Heart right ventricle (tissue), 16 donors: Measurements from ENCODE around the gene TBX5. TPM values are rescaled to one million over a fixed set of nuclear protein-coding genes. Genes with fewer than 3 reads are reported as not detected.

Experiments used
- ATAC-seq, 8 donors: fragments of 200-7000 bp; cut with Tn5 transposase; one replicate each; pipeline ENCODE4 v1.9.1; 2020; ENCODE audit warnings: mild to moderate bottlenecking in 8 of 8, moderate library complexity in 8 of 8, moderate number of reproducible peaks in 1 of 8
- DNase-seq, 2 donors: peaks; one replicate each; pipeline ENCODE4 v3.0.0-alpha.2; 2020
- H3K27ac ChIP-seq, 10 donors: fragments of 200-600 bp; sonication (generic) in 2 of 10; one replicate each; pipeline versions ENCODE4 v1.5.0 to v1.8.0; 2020 to 2022; ENCODE audit warnings: mild to moderate bottlenecking in 3 of 10
- H3K27me3 ChIP-seq, 7 donors: fragments of 200-600 bp; one replicate each; pipeline ENCODE4 v1.8.0; 2021 to 2022; ENCODE audit warnings: mild to moderate bottlenecking in 2 of 7
- H3K36me3 ChIP-seq, 9 donors: fragments of 200-600 bp; sonication (generic) in 1 of 9; one replicate each; pipeline versions ENCODE4 v1.5.0 to v1.8.0; 2020 to 2022; ENCODE audit warnings: mild to moderate bottlenecking in 2 of 9
- H3K4me1 ChIP-seq, 9 donors: fragments of 200-600 bp; sonication (generic) in 1 of 9; one replicate each; pipeline versions ENCODE4 v1.5.0 to v1.8.0; 2020 to 2022; ENCODE audit warnings: mild to moderate bottlenecking in 4 of 9
- H3K4me3 ChIP-seq, 10 donors: fragments of 200-600 bp; sonication (generic) in 2 of 10; one replicate each; pipeline versions ENCODE4 v1.5.0 to v1.8.0; 2020 to 2022; ENCODE audit warnings: mild to moderate bottlenecking in 7 of 10, moderate library complexity in 2 of 10
- H3K9me3 ChIP-seq, 11 donors: fragments of 200-600 bp in 10 of 11; sonication (generic) in 2 of 11; one replicate each; pipeline versions ENCODE4 v1.5.0 to v1.8.0; 2013 to 2022; ENCODE audit warnings: mild to moderate bottlenecking in 2 of 11, control low read depth in 1 of 11, moderate library complexity in 1 of 11
- CTCF ChIP-seq, 9 donors: fragments of 200-600 bp; sonication (generic) in 2 of 9; IDR thresholded peaks; one replicate each; pipeline versions ENCODE4 v1.5.0 to v1.8.0; 2021 to 2022; ENCODE audit warnings: antibody characterized with exemption in 9 of 9, mild to moderate bottlenecking in 5 of 9, moderate library complexity in 1 of 9
- WGBS, 2 donors: extraction: QIAGEN DNeasy Blood & Tissue Kit; methylation state at CpG; one replicate each; pipeline ENCODE4 v1.1.7; 2013; ENCODE audit warnings: inconsistent platforms in 1 of 2; 5-methylcytosine and 5-hydroxymethylcytosine counted together
- intact Hi-C, 10 donors: fragments of 100-400 bp; cut with DNase I; formaldehyde crosslinking; loops; one replicate each; pipeline versions ENCODE4 v1.11.1 to v1.14.2; 2022
- polyA plus RNA-seq, 2 donors: library from polyadenylated mRNA; stranded (reverse); fragments of 200-250 nt; gene quantifications; one replicate each; pipeline ENCODE4 v1.2.3, GENCODE V29; 2013
- total RNA-seq, 10 donors: library from RNA; stranded (reverse); fragmentation: NEBNext Ultra II Directional in 3 of 10; extraction: Animal tissue kit (Norgen Biotek cat#: 25700) in 3 of 10; gene quantifications; one replicate each; pipeline versions ENCODE4 v1.2.1 to v1.2.4, GENCODE V29; 2021 to 2023
- donor health status: Arrhythmogenic right ventricular cardiomyopathy.
- donor health status: ischemic (EF 13 %, LVEDD 7.1; RV severe dilation, severe dysfunction).
- donor health status: healthy with polysubstance abuse.
- donor health status: DM: no; HTN: yes; CAD: no.
- donor health status: DM: no; HTN: no; CAD: no.
- donor health status: ischemic (EF 25% LVEDD 6.9; RV normal size, moderate dysfunction).
- donor health status: ischemic (EF 25% LVEDD 5.7; RV mildly dilated, moderate dysfunction).
- donor health status: healthy.
- donor health status: DM: yes; HTN: yes; CAD: no.
- donor health status: Ischemic cardiomyopathy.
- donor health status: ischemic (EF 35%, LVEDD 5.7; RV mildly dilated, moderate dysfunction).
- donor health status: nonischemic (EF 11% LVEDD 7.7; RV severe dilation, severe dysfunction).
- donor health status: DM: yes; HTN: yes; CAD: no.
- donor health status: PGD.
- donor health status: ischemic (EF 29% LVEDD 5.4; RV normal size, mild dysfunction).
- donor health status: nonischemic (EF 23%, LVEDD 6.1; RV moderate dilation, normal function).

Gene TBX5
- total and polyA plus RNA-seq, 12 donors: 4.0 to 70.1 (median 51.4) TPM

- no peaks in the 10 kb centered on the region for H3K27me3 ChIP-seq
- no peak overlapping the region for H3K27ac ChIP-seq
- ATAC-seq (peak in 5 of 8 donors; percentile 31 to 72 (median 43)), DNase-seq (no peak)
- WGBS, 2 donors: 68% methylated on average over 8 of the region's 8 CpGs
- peaks cover 0 to 8% (median 0%) of the 10 kb centered on the region in 11 donors for H3K9me3 ChIP-seq
- no peak overlapping the region for H3K4me3 ChIP-seq
- H3K36me3 ChIP-seq: no peaks in the 10 kb centered on the region
- peaks cover 0 to 5% (median 0%) of the 10 kb centered on the region in 9 donors for H3K4me1 ChIP-seq
- no peak for TF ChIP-seq CTCF (IDR thresholded peaks at IDR 0.05)
- intact Hi-C loops: no loop called here
Measured at GRCh38 chr12:114320968-114321367, 85.0 kb downstream of the TBX5 start.

GRCh38 chr12:114320101-114320500 is 85.8 kb downstream of the TBX5 start:
- no peak overlapping the region for H3K27ac ChIP-seq
- H3K4me3 ChIP-seq: no peak overlapping the region
- H3K27me3 ChIP-seq: no peaks in the 10 kb centered on the region
- no peak for ATAC-seq
- H3K9me3 ChIP-seq: peaks cover 0 to 8% (median 0%) of the 10 kb centered on the region in 11 donors
- DNase-seq: no peak
- no peaks in the 10 kb centered on the region for H3K36me3 ChIP-seq
- WGBS, 2 donors: 71 to 76% methylated on average over 9 of the region's 9 CpGs
- TF ChIP-seq CTCF (IDR thresholded peaks at IDR 0.05): no peak
- peaks cover 0 to 11% (median 2%) of the 10 kb centered on the region in 9 donors for H3K4me1 ChIP-seq
- intact Hi-C loops: no loop called here

- peaks cover 0 to 8% (median 0%) of the 10 kb centered on the region in 11 donors for H3K9me3 ChIP-seq
- no peak overlapping the region for H3K27ac ChIP-seq
- ATAC-seq: peak in 5 of 8 donors; percentile 14 to 55 (median 46)
- no peaks in the 10 kb centered on the region for H3K36me3 ChIP-seq
- TF ChIP-seq CTCF (IDR thresholded peaks at IDR 0.05): no peak
- WGBS, 2 donors: 47 to 57% methylated on average over 11 of the region's 11 CpGs
- no peak overlapping the region for H3K4me3 ChIP-seq
- intact Hi-C loops: no loop called here
- DNase-seq: peak; percentile 10
- peaks cover 0 to 11% (median 2%) of the 10 kb centered on the region in 9 donors for H3K4me1 ChIP-seq
- no peaks in the 10 kb centered on the region for H3K27me3 ChIP-seq
Measured at GRCh38 chr12:114319422-114319821, 86.5 kb downstream of the TBX5 start.

- H3K4me1 ChIP-seq: peaks cover 0 to 11% (median 2%) of the 10 kb centered on the region in 9 donors
- no peak overlapping the region for H3K4me3 ChIP-seq
- H3K36me3 ChIP-seq: no peaks in the 10 kb centered on the region
- peaks cover 0 to 6% (median 0%) of the 10 kb centered on the region in 11 donors for H3K9me3 ChIP-seq
- H3K27ac ChIP-seq: no peak overlapping the region
- no peaks in the 10 kb centered on the region for H3K27me3 ChIP-seq
- DNase-seq (no peak), ATAC-seq (no peak)
- no peak for TF ChIP-seq CTCF (IDR thresholded peaks at IDR 0.05)
- 83 to 95% methylated on average over 2 of the region's 2 CpGs for WGBS, 2 donors
- intact Hi-C loops: no loop called here
Measured at GRCh38 chr12:114318984-114319383, 87.0 kb downstream of the TBX5 start.
